WTC11 (cell line): ENCODE measurements around the gene FAM193B. TPM values are rescaled to one million over a fixed set of nuclear protein-coding genes. Genes with fewer than 3 reads are reported as not detected.
A peak's percentile ranks its signal among the peaks of the same experiment; 100 is the strongest.

Experiments
- AFF4 ChIP-seq: sonication (generic); formaldehyde crosslinking; IDR thresholded peaks from 2 replicates; pipeline ENCODE4 v1.8.1; 2023; ENCODE audit warnings: mild to moderate bottlenecking, missing genetic modification reagents, borderline replicate concordance
- AR ChIP-seq: fragments of 250-450 bp; sonication (Bioruptor Pico); IDR thresholded peaks from 2 replicates; pipeline ENCODE4 v1.9.0; 2021; ENCODE audit warnings: mild to moderate bottlenecking
- ATF6 ChIP-seq: sonication (generic); formaldehyde crosslinking; IDR thresholded peaks from 2 replicates; pipeline ENCODE4 v1.8.1; 2023; ENCODE audit warnings: mild to moderate bottlenecking, missing genetic modification reagents
- CBFB ChIP-seq: sonication (generic); formaldehyde crosslinking; IDR thresholded peaks from 2 replicates; pipeline ENCODE4 v1.8.1; 2022; ENCODE audit warnings: mild to moderate bottlenecking, low read depth, missing genetic modification reagents
- CREB1 ChIP-seq: sonication (generic); formaldehyde crosslinking; IDR thresholded peaks from 2 replicates; pipeline ENCODE4 v1.8.0; 2023; ENCODE audit warnings: mild to moderate bottlenecking, missing genetic modification reagents
- CTCF ChIP-seq: fragments of 200-600 bp; IDR thresholded peaks from 2 replicates; pipeline ENCODE4 v1.8.0; 2022; ENCODE audit warnings: antibody characterized with exemption
- E2F1 ChIP-seq: sonication (generic); formaldehyde crosslinking; IDR thresholded peaks from 2 replicates; pipeline ENCODE4 v1.8.0; 2022; ENCODE audit warnings: mild to moderate bottlenecking, missing genetic modification reagents
- E2F4 ChIP-seq: sonication (generic); formaldehyde crosslinking; IDR thresholded peaks from 2 replicates; pipeline ENCODE4 v1.8.1; 2022; ENCODE audit warnings: low read depth, mild to moderate bottlenecking, moderate library complexity, missing genetic modification reagents, borderline replicate concordance
- FOXK1 ChIP-seq: sonication (generic); formaldehyde crosslinking; IDR thresholded peaks from 2 replicates; pipeline ENCODE4 v1.8.0; 2022; ENCODE audit warnings: mild to moderate bottlenecking, moderate library complexity, missing genetic modification reagents
- FOXP1 ChIP-seq: sonication (generic); formaldehyde crosslinking; IDR thresholded peaks from 2 replicates; pipeline ENCODE4 v1.8.0; 2022; ENCODE audit warnings: missing genetic modification reagents, mild to moderate bottlenecking, moderate library complexity, borderline replicate concordance
- FOXP4 ChIP-seq: sonication (generic); formaldehyde crosslinking; IDR thresholded peaks from 2 replicates; pipeline ENCODE4 v1.8.0; 2022; ENCODE audit warnings: mild to moderate bottlenecking, missing genetic modification reagents
- GABPB1 ChIP-seq: sonication (generic); formaldehyde crosslinking; IDR thresholded peaks from 2 replicates; pipeline ENCODE4 v1.8.1; 2023; ENCODE audit warnings: mild to moderate bottlenecking, missing genetic modification reagents
- IRF1 ChIP-seq: sonication (generic); formaldehyde crosslinking; IDR thresholded peaks from 2 replicates; pipeline ENCODE4 v1.8.0; 2023; ENCODE audit warnings: missing genetic modification reagents
- KAT7 ChIP-seq: sonication (generic); formaldehyde crosslinking; IDR thresholded peaks from 2 replicates; pipeline ENCODE4 v1.8.1; 2023; ENCODE audit warnings: missing genetic modification reagents, mild to moderate bottlenecking, borderline replicate concordance
- NFATC4 ChIP-seq: fragments of 250-450 bp; sonication (Bioruptor Pico); IDR thresholded peaks from 2 replicates; pipeline ENCODE4 v1.9.0; 2021; ENCODE audit warnings: mild to moderate bottlenecking
- PRRX2 ChIP-seq: fragments of 250-450 bp; sonication (Bioruptor Pico); IDR thresholded peaks from 2 replicates; pipeline ENCODE4 v1.8.0; 2021; ENCODE audit warnings: mild to moderate bottlenecking
- RELA ChIP-seq: sonication (generic); formaldehyde crosslinking; IDR thresholded peaks from 2 replicates; pipeline ENCODE4 v1.8.1; 2022; ENCODE audit warnings: missing genetic modification reagents, mild to moderate bottlenecking, borderline replicate concordance
- SOX15 ChIP-seq: fragments of 250-450 bp; sonication (Bioruptor Pico); IDR thresholded peaks from 2 replicates; pipeline ENCODE4 v1.9.0; 2021; ENCODE audit warnings: mild to moderate bottlenecking
- ZNF219 ChIP-seq: sonication (generic); formaldehyde crosslinking; IDR thresholded peaks from 2 replicates; pipeline ENCODE4 v1.8.0; 2023; ENCODE audit warnings: missing genetic modification reagents, mild to moderate bottlenecking, borderline replicate concordance
- ZNF425 ChIP-seq: fragments of 250-450 bp; sonication (Bioruptor Pico); conservative IDR thresholded peaks from 2 replicates; pipeline ENCODE4 v1.9.0; 2021; ENCODE audit warnings: mild to moderate bottlenecking
- ZNF671 ChIP-seq: fragments of 250-450 bp; sonication (Bioruptor Pico); IDR thresholded peaks from 2 replicates; pipeline ENCODE4 v1.8.0; 2021; ENCODE audit warnings: mild to moderate bottlenecking
- total RNA-seq: library from RNA; stranded (reverse); gene quantifications from 3 replicates; pipeline ENCODE4 v1.2.3, GENCODE V29; 2021

The FAM193B gene
- total RNA-seq, 1 experiment from 2014 or later, result 101 TPM

GRCh38 chr5:177491429-177491945 is 62.9 kb downstream of the FAM193B start (continued):
- TF ChIP-seq ATF6 (CRISPR knock-in tag) (no peak), FOXK1 (peak; percentile 77), ZNF671 (CRISPR knock-in tag) (no peak), AR (no peak), CREB1 (no peak), KAT7 (CRISPR knock-in tag) (no peak), FOXP1 (CRISPR knock-in tag) (0 out of 2 replicates have a peak, but pooled peaks have one; percentile 20), SOX15 (CRISPR knock-in tag) (no peak), RELA (CRISPR knock-in tag) (no peak), ZNF425 (CRISPR knock-in tag) (no peak), CBFB (no peak), FOXP4 (CRISPR knock-in tag) (peak; percentile 78; the same call in 1 of the 2 replicates), IRF1 (CRISPR knock-in tag) (no peak), ZNF219 (CRISPR knock-in tag) (no peak), GABPB1 (CRISPR knock-in tag) (peak; percentile 41; the same call in 1 of the 2 replicates), AFF4 (CRISPR knock-in tag) (no peak), NFATC4 (CRISPR knock-in tag) (no peak), E2F1 (CRISPR knock-in tag) (no peak), E2F4 (CRISPR knock-in tag) (no peak), CTCF (peak; percentile 100), PRRX2 (CRISPR knock-in tag) (no peak)
